GM18873 (cell line): ENCODE measurements around the gene RGS10.
"Not testable (repeated sequence)": the region's sequence is repeated elsewhere in the genome, so short reads cannot be mapped to it uniquely, and the experiment has no call there.

Source experiments
- ATAC-seq: cut with Tn5 transposase; IDR thresholded peaks from one replicate; pipeline ENCODE4 v1.9.1; 2021; ENCODE audit warnings: mild to moderate bottlenecking, moderate library complexity, moderate number of reproducible peaks; ENCODE audit not compliant: unreplicated experiment, low FRiP score

Gene RGS10

GRCh38 chr10:119539359-119539825 lies 3.1 kb downstream of the RGS10 start:
- ATAC-seq: no peak

GRCh38 chr10:119538632-119539358 lies 3.7 kb downstream of the RGS10 start:
- ATAC-seq: no peak

GRCh38 chr10:119537953-119538630 lies 4.4 kb downstream of the RGS10 start:
- ATAC-seq: no peak

- ATAC-seq: no peak
Measured at GRCh38 chr10:119536508-119537025, 6.0 kb downstream of the RGS10 start.

GRCh38 chr10:119535837-119536507 lies 6.5 kb downstream of the RGS10 start:
- no peak for ATAC-seq

GRCh38 chr10:119535305-119535704 lies 7.2 kb downstream of the RGS10 start:
- ATAC-seq: no peak

- ATAC-seq: no peak
Measured at GRCh38 chr10:119533473-119533872, 9.0 kb downstream of the RGS10 start.

- ATAC-seq: not testable (repeated sequence)
Measured at GRCh38 chr10:119532791-119533190, 9.7 kb downstream of the RGS10 start.

- not testable (repeated sequence) for ATAC-seq
Measured at GRCh38 chr10:119532251-119532650, 10.3 kb downstream of the RGS10 start.

GRCh38 chr10:119531067-119531466 lies 11.5 kb downstream of the RGS10 start:
- ATAC-seq: no peak

GRCh38 chr10:119528663-119529237 lies 13.8 kb downstream of the RGS10 start:
- ATAC-seq: not testable (repeated sequence)

GRCh38 chr10:119526621-119527592 lies 15.6 kb downstream of the RGS10 start:
- no peak for ATAC-seq

- ATAC-seq: no peak
Measured at GRCh38 chr10:119526149-119526548, 16.4 kb downstream of the RGS10 start.

- no peak for ATAC-seq
Measured at GRCh38 chr10:119525116-119525515, 17.4 kb downstream of the RGS10 start.

- ATAC-seq: no peak
Measured at GRCh38 chr10:119524720-119525070, 17.8 kb downstream of the RGS10 start.

GRCh38 chr10:119523895-119524719 lies 18.4 kb downstream of the RGS10 start:
- ATAC-seq: no peak

- no peak for ATAC-seq
Measured at GRCh38 chr10:119522747-119523426, 19.6 kb downstream of the RGS10 start.

- no peak for ATAC-seq
Measured at GRCh38 chr10:119521443-119522204, 20.9 kb downstream of the RGS10 start.
